Stimulated activated CD4-positive, alpha-beta T cell treated with anti-CD3 and anti-CD28 coated beads, Interleukin-12 subunit alpha, Interleukin-12 subunit beta, amount 100 ng/mL, for 24 hours (primary cell): Measurements from ENCODE around the gene MAP2K6.

Experiments
- DNase-seq, 2 experiments: peaks; one replicate each; pipeline ENCODE4 v3.0.0-alpha.2; 2020; ENCODE audit warnings: low read depth in 2 of 2

MAP2K6 gene

GRCh38 chr17:69492410-69493071 lies 78.0 kb downstream of the MAP2K6 start:
- DNase-seq, result no peak

GRCh38 chr17:69495787-69496186 lies 81.3 kb downstream of the MAP2K6 start:
- no peak for DNase-seq

GRCh38 chr17:69497161-69497560 lies 82.7 kb downstream of the MAP2K6 start:
- no peak for DNase-seq

- DNase-seq, result no peak
Observed at GRCh38 chr17:69499318-69499717, 84.8 kb downstream of the MAP2K6 start.

GRCh38 chr17:69500911-69501429 lies 86.5 kb downstream of the MAP2K6 start:
- DNase-seq, result no peak

GRCh38 chr17:69501591-69502468 lies 87.3 kb downstream of the MAP2K6 start:
- no peak for DNase-seq

- DNase-seq, result no peak
Observed at GRCh38 chr17:69503711-69504110, 89.2 kb downstream of the MAP2K6 start.

GRCh38 chr17:69505740-69506139 lies 91.2 kb downstream of the MAP2K6 start:
- no peak for DNase-seq

GRCh38 chr17:69506489-69506888 lies 92.0 kb downstream of the MAP2K6 start:
- DNase-seq, result no peak

- no peak for DNase-seq
Observed at GRCh38 chr17:69508814-69509213, 94.3 kb downstream of the MAP2K6 start.

GRCh38 chr17:69511250-69511649 lies 96.8 kb downstream of the MAP2K6 start:
- DNase-seq, result no peak

- DNase-seq, result no peak
Observed at GRCh38 chr17:69512946-69513345, 98.4 kb downstream of the MAP2K6 start.

GRCh38 chr17:69516225-69516624 lies 101.7 kb downstream of the MAP2K6 start:
- DNase-seq, result no peak

- no peak for DNase-seq
Observed at GRCh38 chr17:69516911-69517310, 102.4 kb downstream of the MAP2K6 start.

- no peak for DNase-seq
Observed at GRCh38 chr17:69518951-69519350, 104.5 kb downstream of the MAP2K6 start.

GRCh38 chr17:69523244-69523861 lies 108.9 kb downstream of the MAP2K6 start:
- DNase-seq, result no peak

- DNase-seq, result no peak
Observed at GRCh38 chr17:69524854-69525253, 110.4 kb downstream of the MAP2K6 start.

- no peak for DNase-seq
Observed at GRCh38 chr17:69525920-69526841, 111.7 kb downstream of the MAP2K6 start.

GRCh38 chr17:69528035-69528434 lies 113.5 kb downstream of the MAP2K6 start:
- no peak for DNase-seq

- DNase-seq, result no peak
Observed at GRCh38 chr17:69533481-69534234, 119.2 kb downstream of the MAP2K6 start.

- DNase-seq, result no peak
Observed at GRCh38 chr17:69534235-69534621, 119.7 kb downstream of the MAP2K6 start.
